GM23338 (cell line): ENCODE data around the gene GPR151. TPM values are rescaled to one million over a fixed set of nuclear protein-coding genes. Genes with fewer than 3 reads are reported as not detected.

Experiments used
- ATAC-seq: fragments of 200-7000 bp; cut with Tn5 transposase; 3 replicates; pipeline ENCODE4 v1.9.1; 2020
- DNase-seq: peaks from one replicate; pipeline ENCODE4 v3.0.0-alpha.2; 2015; ENCODE audit warnings: low spot score
- H2AFZ ChIP-seq: fragments of 200-600 bp; sonication (generic); 2 replicates; pipeline ENCODE4 v1.8.0; 2016; ENCODE audit warnings: antibody characterized with exemption, mild to moderate bottlenecking, moderate library complexity
- H3F3A ChIP-seq: fragments of 200-600 bp; sonication (generic); replicated peaks from 2 replicates; pipeline ENCODE4 v1.8.0; 2017; ENCODE audit warnings: antibody characterized with exemption, mixed run types, low read depth
- H3K27ac ChIP-seq: fragments of 200-600 bp; sonication (generic); 2 replicates; pipeline ENCODE4 v1.6.1; 2016; ENCODE audit warnings: low read depth
- H3K27me3 ChIP-seq: fragments of 200-600 bp; sonication (generic); 2 replicates; pipeline ENCODE4 v1.8.0; 2016; ENCODE audit warnings: mild to moderate bottlenecking, mixed run types, moderate library complexity; ENCODE audit not compliant: insufficient read depth
- H3K36me3 ChIP-seq: fragments of 200-600 bp; sonication (generic); 2 replicates; pipeline ENCODE4 v1.8.0; 2016; ENCODE audit warnings: mild to moderate bottlenecking; ENCODE audit not compliant: insufficient read depth
- H3K4me1 ChIP-seq: fragments of 200-600 bp; sonication (generic); 2 replicates; pipeline ENCODE4 v1.8.0; 2016; ENCODE audit warnings: mild to moderate bottlenecking, moderate library complexity; ENCODE audit not compliant: insufficient read depth
- H3K4me2 ChIP-seq: fragments of 200-600 bp; sonication (generic); 2 replicates; pipeline ENCODE4 v1.7.1; 2017; ENCODE audit warnings: mixed run types
- H3K4me3 ChIP-seq: fragments of 200-600 bp; sonication (generic); 2 replicates; pipeline ENCODE4 v1.6.1; 2016; ENCODE audit warnings: mixed run types
- H3K79me2 ChIP-seq: fragments of 200-600 bp; sonication (generic); replicated peaks from 2 replicates; pipeline ENCODE4 v1.8.0; 2017; ENCODE audit warnings: mild to moderate bottlenecking; ENCODE audit not compliant: insufficient read depth
- H3K9me2 ChIP-seq: fragments of 200-600 bp; sonication (generic); 2 replicates; pipeline ENCODE4 v1.8.0; 2017; ENCODE audit not compliant: insufficient read depth
- H4K20me1 ChIP-seq: fragments of 200-600 bp; sonication (generic); replicated peaks from 2 replicates; pipeline ENCODE4 v1.8.0; 2017; ENCODE audit warnings: mild to moderate bottlenecking; ENCODE audit not compliant: insufficient read depth
- H3K27ac Mint-ChIP-seq: 2 replicates; pipeline ENCODE4 v1.8.0; 2020; ENCODE audit warnings: inconsistent platforms, mild to moderate bottlenecking, moderate library complexity, mixed read lengths
- H3K27me3 Mint-ChIP-seq: 3 replicates; pipeline ENCODE4 v1.8.0; 2022; ENCODE audit warnings: low read depth, mild to moderate bottlenecking, moderate library complexity, mixed read lengths, inconsistent platforms; ENCODE audit not compliant: insufficient read depth, poor library complexity
- H3K36me3 Mint-ChIP-seq: 3 replicates; pipeline ENCODE4 v1.8.0; 2021; ENCODE audit warnings: low read depth, mild to moderate bottlenecking, inconsistent platforms, moderate library complexity, mixed read lengths
- H3K4me1 Mint-ChIP-seq: 3 replicates; pipeline ENCODE4 v1.8.0; 2020; ENCODE audit warnings: mild to moderate bottlenecking, inconsistent platforms, mixed read lengths
- H3K4me3 Mint-ChIP-seq: 3 replicates; pipeline ENCODE4 v1.8.0; 2021; ENCODE audit warnings: moderate library complexity, mild to moderate bottlenecking, inconsistent platforms, mixed read lengths
- H3K9me3 Mint-ChIP-seq: 3 replicates; pipeline ENCODE4 v1.8.0; 2020; ENCODE audit warnings: moderate library complexity, mild to moderate bottlenecking, inconsistent platforms, mixed read lengths
- CREB1 ChIP-seq: fragments of 250-450 bp; sonication (Bioruptor Pico); IDR thresholded peaks from 2 replicates; pipeline ENCODE4 v1.5.0; 2020; ENCODE audit warnings: low read depth, mild to moderate bottlenecking, moderate library complexity
- CTCF ChIP-seq, 2 experiments: fragments of 200-600 bp in 1 of 2; sonication (generic) in 1 of 2; conservative IDR thresholded peaks; 2 replicates each; pipeline versions ENCODE4 v1.5.1 to v1.6.1; 2016 to 2017; ENCODE audit warnings: antibody characterized with exemption in 2 of 2, low read depth in 2 of 2, mild to moderate bottlenecking in 2 of 2, moderate library complexity in 1 of 2
- ETS1 ChIP-seq: IDR thresholded peaks from 2 replicates; pipeline ENCODE4 v1.6.1; 2016; ENCODE audit warnings: antibody characterized with exemption
- EZH2 ChIP-seq: fragments of 200-600 bp; sonication (generic); IDR thresholded peaks from one replicate; pipeline ENCODE4 v1.8.0; 2017; ENCODE audit warnings: antibody characterized with exemption, mild to moderate bottlenecking, low read depth; ENCODE audit not compliant: unreplicated experiment
- EZH2phosphoT487 ChIP-seq: fragments of 200-600 bp; sonication (generic); IDR thresholded peaks from one replicate; pipeline ENCODE4 v1.8.1; 2018; ENCODE audit warnings: antibody characterized with exemption; ENCODE audit not compliant: unreplicated experiment
- JUNB ChIP-seq: IDR thresholded peaks from one replicate; pipeline ENCODE4 v1.6.1; 2016; ENCODE audit warnings: antibody characterized with exemption; ENCODE audit not compliant: unreplicated experiment
- POLR2AphosphoS5 ChIP-seq: IDR thresholded peaks from 2 replicates; pipeline ENCODE4 v1.6.1; 2016; ENCODE audit warnings: antibody characterized with exemption, low read depth
- REST ChIP-seq: IDR thresholded peaks from one replicate; pipeline ENCODE4 v1.6.1; 2018; ENCODE audit warnings: antibody characterized with exemption; ENCODE audit not compliant: unreplicated experiment
- STAT1 ChIP-seq: IDR thresholded peaks from one replicate; pipeline ENCODE4 v1.6.1; 2016; ENCODE audit warnings: antibody characterized with exemption; ENCODE audit not compliant: unreplicated experiment
- ZNF114 ChIP-seq: fragments of 250-450 bp; sonication (Bioruptor Pico); IDR thresholded peaks from 2 replicates; pipeline ENCODE4 v1.5.0; 2020; ENCODE audit warnings: mild to moderate bottlenecking, moderate library complexity
- ZNF331 ChIP-seq: fragments of 250-450 bp; sonication (Bioruptor Pico); IDR thresholded peaks from 2 replicates; pipeline ENCODE4 v1.5.0; 2020; ENCODE audit warnings: low read depth, mild to moderate bottlenecking, moderate library complexity
- ZNF462 ChIP-seq: fragments of 250-450 bp; sonication (Bioruptor Pico); IDR thresholded peaks from 2 replicates; pipeline ENCODE4 v1.5.0; 2020; ENCODE audit warnings: mild to moderate bottlenecking, moderate library complexity
- polyA plus RNA-seq: library from polyadenylated mRNA; unstranded; fragments of >200 nt; fragmentation: Nextera tagmentation; extraction: Ambion mirVana; gene quantifications from 2 replicates; pipeline ENCODE4 v1.2.1, GENCODE V29; 2016
- total RNA-seq: library from RNA; depleted of rRNA; stranded (reverse); fragments of >200 nt; shearing (Covaris generic); gene quantifications from 2 replicates; pipeline ENCODE4 v1.2.3, GENCODE V29; 2014

Gene GPR151
- total and polyA plus RNA-seq, 2 experiments from 2014 or later, result not detected

GRCh38 chr5:146538432-146538831 lies 22.4 kb upstream of the GPR151 start:
- Histone ChIP-seq H3K79me2 (no peaks in the 10 kb centered on the region), H3K4me2 (no peak overlapping the region), H3K36me3 (no peaks in the 10 kb centered on the region), H3K4me1 (peaks cover 9% of the 10 kb centered on the region), H3F3A (no peaks in the 10 kb centered on the region), H3K4me3 (no peak overlapping the region), H3K27me3 (no peaks in the 10 kb centered on the region), H3K9me2 (no peaks in the 10 kb centered on the region), H2AFZ (no peak overlapping the region), H3K27ac (no peak overlapping the region), H4K20me1 (no peaks in the 10 kb centered on the region)
- no peaks in the 10 kb centered on the region for H3K9me3 Mint-ChIP-seq
- peaks cover 14% of the 10 kb centered on the region for H3K4me1 Mint-ChIP-seq
- ATAC-seq, result no peak
- H3K27ac Mint-ChIP-seq, result no peak overlapping the region
- no peak for TF ChIP-seq ZNF331 (CRISPR knock-in tag)
- TF ChIP-seq JUNB, result no peak
- no peak for TF ChIP-seq ZNF114
- TF ChIP-seq EZH2phosphoT487, result no peak
- no peak for TF ChIP-seq STAT1
- TF ChIP-seq POLR2AphosphoS5, result no peak
- no peak for TF ChIP-seq CTCF (conservative IDR thresholded peaks at IDR 0.05; ENCODE audit: low read depth in 2 of 2)
- TF ChIP-seq REST, result no peak
- TF ChIP-seq EZH2, result no peak
- TF ChIP-seq ZNF462 (CRISPR knock-in tag), result no peak
- no peak for TF ChIP-seq ETS1
- TF ChIP-seq CREB1 (CRISPR knock-in tag), result no peak
- H3K27me3 Mint-ChIP-seq, result peaks cover 4% of the 10 kb centered on the region
- H3K36me3 Mint-ChIP-seq, result no peaks in the 10 kb centered on the region
- H3K4me3 Mint-ChIP-seq, result no peak overlapping the region
- no peak for DNase-seq
